HG03196 (cell line): Measurements from ENCODE around the gene WDR18.

Experiments
- ATAC-seq: cut with Tn5 transposase; IDR thresholded peaks from one replicate; pipeline ENCODE4 v1.9.1; 2021; ENCODE audit not compliant: unreplicated experiment

WDR18 gene

GRCh38 chr19:1006711-1007398 is 22.7 kb downstream of the WDR18 start:
- no peak for ATAC-seq

GRCh38 chr19:1007399-1008251 is 23.5 kb downstream of the WDR18 start:
- no peak for ATAC-seq

- no peak for ATAC-seq
Observed at GRCh38 chr19:1008268-1009040, 24.3 kb downstream of the WDR18 start.

- ATAC-seq = no peak
Observed at GRCh38 chr19:1009041-1009980, 25.2 kb downstream of the WDR18 start.

GRCh38 chr19:1009981-1010538 is 25.9 kb downstream of the WDR18 start:
- no peak for ATAC-seq

GRCh38 chr19:1010586-1011510 is 26.7 kb downstream of the WDR18 start:
- no peak for ATAC-seq

GRCh38 chr19:1011831-1012333 is 27.7 kb downstream of the WDR18 start:
- no peak for ATAC-seq

GRCh38 chr19:1012334-1012733 is 28.2 kb downstream of the WDR18 start:
- ATAC-seq = no peak

GRCh38 chr19:1013218-1013617 is 29.1 kb downstream of the WDR18 start:
- ATAC-seq = no peak

- ATAC-seq = no peak
Observed at GRCh38 chr19:1014161-1015060, 30.3 kb downstream of the WDR18 start.

GRCh38 chr19:1015061-1015781 is 31.1 kb downstream of the WDR18 start:
- ATAC-seq = no peak

- no peak for ATAC-seq
Observed at GRCh38 chr19:1015782-1016646, 31.9 kb downstream of the WDR18 start.

GRCh38 chr19:1016647-1017114 is 32.5 kb downstream of the WDR18 start:
- no peak for ATAC-seq

- no peak for ATAC-seq
Observed at GRCh38 chr19:1017115-1017905, 33.2 kb downstream of the WDR18 start.

GRCh38 chr19:1017906-1018305 is 33.8 kb downstream of the WDR18 start:
- ATAC-seq = no peak
